Midbrain (tissue), 1 donor: Measurements from ENCODE around the gene PDGFRA.
"Not testable (repeated sequence)": the region's sequence is repeated elsewhere in the genome, so short reads cannot be mapped to it uniquely, and the experiment has no call there.

Source experiments
- DNase-seq: peaks from one replicate; lab custom pipeline; 2025; lab: John Stamatoyannopoulos, UW

The PDGFRA gene

DNA sequence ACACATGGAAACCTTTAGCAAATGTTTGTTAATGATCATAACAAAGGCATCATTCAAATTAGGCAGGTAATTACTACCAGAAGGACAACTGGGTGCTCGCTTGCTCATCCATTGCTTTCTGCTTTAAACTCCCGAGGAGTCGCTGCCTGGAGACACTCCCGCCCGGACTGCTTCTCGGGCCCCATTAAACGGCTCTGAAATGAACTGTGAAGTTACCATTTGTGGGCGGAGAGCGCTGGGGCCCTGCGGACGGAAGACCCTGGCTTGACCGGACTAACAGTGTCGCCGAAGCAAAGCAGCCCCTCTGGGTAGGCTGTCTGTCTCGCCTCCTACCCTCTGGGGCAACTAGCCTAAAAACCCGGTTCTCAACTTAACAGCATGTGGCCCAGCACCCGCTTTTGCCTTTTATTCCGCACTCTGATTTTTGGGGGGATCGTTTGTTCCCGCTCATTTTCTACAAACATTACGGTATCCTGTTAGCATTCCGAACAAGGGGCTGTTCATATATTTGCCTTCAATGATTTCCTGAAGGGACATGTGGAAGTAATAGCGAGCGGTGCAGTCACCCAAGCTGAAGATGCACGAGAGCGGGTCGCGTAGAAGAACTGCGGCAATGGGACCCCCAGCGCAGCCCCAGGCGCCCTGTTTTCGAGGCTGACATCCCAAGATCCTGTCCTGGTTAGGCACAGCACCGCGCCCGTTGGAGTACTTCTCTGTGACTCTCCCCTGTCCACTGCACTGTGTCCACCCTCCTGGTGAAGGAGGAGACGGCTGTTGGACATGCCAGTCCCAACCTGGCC lies 1.6 kb upstream of the PDGFRA start:
- no peak for DNase-seq

DNA sequence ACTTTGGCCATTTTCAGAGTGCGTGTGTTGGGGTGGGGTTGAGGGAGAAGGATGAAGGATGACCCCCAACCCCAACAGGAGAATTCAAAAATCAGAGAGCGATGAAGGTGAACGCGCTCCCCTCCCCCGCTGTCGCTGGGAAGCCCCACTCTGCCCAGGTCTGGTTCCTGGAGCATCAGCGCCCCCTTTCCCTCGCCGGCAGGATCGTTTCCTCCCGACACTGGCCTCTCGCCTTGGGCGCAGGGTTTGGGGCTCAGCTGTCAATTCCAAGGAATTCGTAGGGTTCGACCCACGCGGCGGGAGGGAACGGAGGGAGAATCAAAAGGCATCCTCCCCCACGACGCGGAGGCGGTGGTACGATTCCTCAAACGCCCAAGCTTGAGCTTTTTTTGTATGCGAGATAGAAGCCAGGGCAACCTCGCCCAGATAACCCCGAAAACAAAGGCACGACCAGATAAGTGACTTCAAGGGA lies 1.0 kb upstream of the PDGFRA start:
- peak; percentile 33 for DNase-seq

DNA sequence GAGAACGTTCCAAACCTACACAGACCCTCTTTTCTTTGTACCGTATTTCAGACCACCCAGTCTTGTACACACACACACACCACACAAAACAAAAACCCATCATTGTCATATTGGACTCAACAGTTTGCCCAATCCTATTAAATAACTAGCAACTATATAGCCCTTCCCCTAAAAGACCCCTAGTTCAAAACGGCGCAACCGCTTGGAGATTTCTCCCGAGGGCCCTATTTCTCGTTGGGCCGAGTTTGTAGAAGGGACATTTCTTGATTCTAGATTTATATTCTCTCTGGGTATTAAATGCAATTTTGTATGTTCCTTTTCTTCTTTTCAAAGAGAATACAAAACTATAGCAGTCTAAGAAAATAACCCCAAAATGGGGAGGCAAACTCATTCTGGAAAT lies 547 bp upstream of the PDGFRA start:
- no peak for DNase-seq

DNA sequence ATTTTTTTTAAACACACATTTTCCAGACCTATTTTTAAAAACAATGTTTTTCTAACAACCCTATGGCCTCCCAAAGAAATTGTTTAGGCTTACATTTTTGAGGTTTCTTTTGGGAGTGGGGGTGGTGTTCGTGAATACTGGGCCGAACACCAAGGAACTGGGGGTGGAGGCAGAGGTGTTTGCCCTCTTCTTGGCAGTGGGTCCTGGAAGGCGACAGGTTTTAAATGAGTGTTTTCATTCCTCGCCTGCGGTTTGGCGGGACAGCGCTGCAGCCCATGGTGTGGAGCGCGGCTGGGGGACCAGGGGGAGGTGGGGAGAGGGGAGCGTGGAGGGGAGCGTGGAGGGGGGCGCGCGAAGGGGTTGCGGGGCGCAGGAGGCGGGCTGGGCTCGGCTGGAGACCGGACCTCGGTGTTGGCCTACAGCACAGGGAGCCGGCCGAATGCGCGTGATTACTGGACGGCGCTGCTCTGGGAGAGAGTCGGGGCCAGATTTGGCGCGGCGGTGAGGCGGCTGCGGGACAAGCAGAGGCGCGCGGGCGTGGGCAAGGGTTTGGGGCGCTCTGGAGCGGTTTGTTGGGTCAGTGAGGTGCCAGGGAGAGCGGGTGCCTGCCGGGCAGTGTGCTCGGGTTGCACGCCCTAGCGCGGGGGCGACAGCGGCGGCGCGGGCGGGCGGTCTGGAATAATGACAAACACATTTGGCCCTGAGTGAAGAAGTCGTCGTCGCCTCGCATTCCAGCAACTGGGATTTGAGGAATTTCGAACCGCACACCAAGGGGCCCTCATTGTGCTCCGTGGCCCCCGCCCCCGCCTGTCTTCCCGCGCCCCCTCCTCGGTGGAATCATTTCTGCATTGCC lies 764 bp downstream of the PDGFRA start:
- no peak for DNase-seq

DNA sequence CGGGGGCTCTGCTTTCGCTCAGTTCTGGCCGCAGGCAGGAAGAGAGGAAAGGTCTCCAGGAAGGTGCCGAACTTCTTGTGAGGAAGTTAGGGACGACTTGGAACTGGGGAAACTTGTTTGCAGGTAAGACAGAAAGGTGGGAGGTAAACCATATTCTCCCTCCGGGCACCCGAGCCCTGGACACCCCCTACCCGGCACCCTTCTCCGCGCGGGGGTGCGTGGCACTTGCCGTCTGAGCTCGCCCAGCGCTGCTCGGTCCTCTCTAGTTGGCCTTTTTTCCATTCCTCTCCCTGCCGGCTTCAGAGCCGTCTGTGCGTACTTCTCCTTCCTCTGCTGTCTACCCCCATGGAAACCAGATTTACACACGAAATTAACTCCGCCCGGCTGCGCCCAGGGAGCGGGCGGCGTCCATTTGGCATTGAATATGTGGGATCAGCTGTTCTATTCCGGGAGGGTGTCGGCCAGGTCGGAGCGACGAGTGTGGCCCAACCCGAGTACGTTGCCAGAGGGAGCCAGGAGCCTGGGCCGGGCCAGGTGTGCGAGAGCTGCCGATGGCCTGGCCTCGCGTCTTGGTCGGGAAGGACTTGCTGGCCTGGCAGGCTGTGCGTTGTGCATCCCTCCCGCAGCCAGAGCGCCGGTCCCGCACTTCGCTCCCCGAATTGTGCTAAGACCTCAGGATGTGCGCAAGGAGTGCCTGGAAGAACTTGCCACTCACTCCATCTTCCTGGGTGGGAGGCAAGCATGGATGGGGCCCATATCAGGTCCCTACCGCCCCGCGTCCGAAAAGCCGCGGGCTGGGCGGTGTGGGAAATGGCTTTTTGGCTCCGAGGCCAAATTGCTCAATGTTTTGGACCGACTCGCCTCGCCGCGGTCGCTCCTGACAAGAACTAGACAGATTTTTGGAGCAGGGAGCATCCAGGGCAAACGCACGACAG lies 1.7 kb downstream of the PDGFRA start:
- DNase-seq, result no peak

DNA sequence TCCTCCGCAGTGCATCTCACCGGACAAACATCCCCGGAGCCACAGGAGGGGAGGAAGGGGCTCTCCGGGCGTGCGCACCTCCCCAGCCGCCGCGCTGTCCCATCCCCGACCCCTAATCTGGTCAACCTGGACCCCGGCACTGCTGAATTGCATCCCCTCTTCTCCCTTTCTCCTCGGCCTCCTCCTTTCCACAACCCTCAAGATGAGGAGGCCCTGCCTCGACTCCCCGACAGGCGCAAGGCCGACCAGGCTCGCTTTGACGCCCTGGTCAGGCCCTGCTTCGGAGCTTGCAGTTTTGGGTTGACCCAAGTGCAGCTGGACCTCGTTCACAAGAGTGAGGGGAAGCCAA lies 2.3 kb downstream of the PDGFRA start:
- no peak for DNase-seq

DNA sequence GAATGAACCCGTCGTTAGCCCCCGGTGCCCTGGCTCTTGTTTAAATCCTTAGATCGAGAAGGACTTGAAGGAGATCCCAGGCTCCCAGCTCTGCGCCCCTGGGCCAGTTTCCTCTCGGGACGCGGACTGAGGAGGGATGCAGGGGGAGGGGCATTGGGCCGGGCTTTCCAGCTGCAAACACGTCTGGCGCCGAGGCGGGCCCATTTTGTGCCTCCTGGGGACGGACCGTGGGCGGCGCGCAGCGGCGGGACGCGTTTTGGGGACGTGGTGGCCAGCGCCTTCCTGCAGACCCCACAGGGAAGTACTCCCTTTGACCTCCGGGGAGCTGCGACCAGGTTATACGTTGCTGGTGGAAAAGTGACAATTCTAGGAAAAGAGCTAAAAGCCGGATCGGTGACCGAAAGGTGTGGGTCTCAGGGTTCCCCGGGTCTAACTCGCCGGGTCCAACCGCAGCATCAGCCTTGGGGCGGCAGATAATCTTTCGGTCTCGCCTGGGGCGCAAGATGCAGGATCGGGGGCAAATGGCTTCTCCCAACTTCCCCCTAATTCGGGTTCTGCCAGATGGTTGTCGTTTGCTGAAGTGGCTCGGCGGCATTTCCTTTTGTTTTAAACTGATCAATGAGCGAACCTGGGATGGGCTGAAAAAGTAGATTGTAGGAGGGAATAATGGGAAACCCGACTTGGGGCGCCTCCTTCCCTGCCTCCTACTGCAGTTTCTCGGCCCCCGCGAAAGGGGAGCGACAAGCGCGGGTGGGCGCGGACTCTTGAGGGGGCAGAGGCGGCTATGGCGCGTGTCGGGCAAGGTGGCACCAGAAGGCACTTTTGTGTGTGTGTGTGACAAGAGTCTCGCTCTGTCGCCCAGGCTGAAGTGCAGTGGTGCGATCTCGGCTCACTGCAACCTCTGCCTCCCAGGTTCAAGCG lies 2.9 kb downstream of the PDGFRA start:
- DNase-seq, result no peak

DNA sequence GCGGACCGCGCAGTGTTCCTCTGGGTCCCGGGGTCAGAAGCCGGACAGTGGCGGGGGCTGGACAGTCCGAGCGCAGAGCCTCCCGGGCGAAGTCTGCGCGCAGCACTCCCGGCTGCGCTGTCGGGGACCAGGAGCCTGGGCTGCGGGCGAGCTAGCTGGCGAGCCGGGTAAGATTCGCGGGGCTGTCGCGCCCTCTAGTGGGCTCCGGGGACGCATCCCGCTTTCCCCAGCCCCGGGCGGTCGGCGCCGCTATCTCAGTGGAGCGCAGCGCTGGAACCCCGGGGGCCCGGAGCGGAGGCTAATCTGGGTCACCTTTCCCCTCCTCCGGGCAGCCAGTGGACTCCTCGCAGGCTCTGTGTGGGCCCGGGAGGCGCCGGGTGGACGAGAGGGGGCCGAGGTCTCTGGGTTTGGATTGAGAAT lies 4.2 kb downstream of the PDGFRA start:
- DNase-seq, result peak; percentile 84

DNA sequence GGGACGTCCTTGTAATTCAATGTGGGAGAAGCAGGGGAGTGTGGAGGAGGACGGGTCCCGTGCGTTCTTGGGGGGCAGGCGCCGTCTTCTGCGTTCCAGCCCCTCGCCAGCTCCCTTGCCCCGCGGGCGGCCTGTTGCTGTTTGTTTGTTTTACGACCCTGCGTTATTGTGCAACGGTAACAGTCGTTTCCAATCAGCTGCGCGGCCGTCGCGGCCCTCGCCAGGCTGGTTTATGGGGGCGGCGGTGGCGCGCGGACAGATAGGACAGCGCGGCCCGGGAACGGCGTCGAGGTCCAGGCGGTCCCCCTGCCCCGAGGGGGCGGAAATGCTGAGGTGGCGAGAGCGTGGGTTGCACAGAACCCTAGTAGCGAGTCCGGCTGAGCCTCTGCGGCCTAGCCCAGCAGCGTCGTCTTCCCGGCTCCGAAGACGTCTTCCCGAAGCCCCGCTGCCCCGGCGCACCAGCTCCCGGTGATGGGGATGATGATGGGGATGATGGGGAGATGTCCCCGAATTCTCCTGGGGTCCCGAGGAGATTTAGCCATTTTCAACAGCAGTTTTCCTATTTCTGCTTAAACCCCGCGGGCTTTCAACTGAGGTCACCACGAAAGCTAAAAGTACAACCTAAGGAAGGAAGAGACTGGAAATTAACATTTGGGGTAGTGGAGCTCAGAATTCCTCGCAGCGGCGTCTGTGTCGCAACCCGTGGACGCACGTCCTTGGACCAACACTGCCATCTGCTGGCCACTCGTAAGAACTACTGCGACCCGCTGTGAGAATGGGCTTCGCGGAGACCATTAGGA lies 4.8 kb downstream of the PDGFRA start:
- peak; percentile 77 for DNase-seq

DNA sequence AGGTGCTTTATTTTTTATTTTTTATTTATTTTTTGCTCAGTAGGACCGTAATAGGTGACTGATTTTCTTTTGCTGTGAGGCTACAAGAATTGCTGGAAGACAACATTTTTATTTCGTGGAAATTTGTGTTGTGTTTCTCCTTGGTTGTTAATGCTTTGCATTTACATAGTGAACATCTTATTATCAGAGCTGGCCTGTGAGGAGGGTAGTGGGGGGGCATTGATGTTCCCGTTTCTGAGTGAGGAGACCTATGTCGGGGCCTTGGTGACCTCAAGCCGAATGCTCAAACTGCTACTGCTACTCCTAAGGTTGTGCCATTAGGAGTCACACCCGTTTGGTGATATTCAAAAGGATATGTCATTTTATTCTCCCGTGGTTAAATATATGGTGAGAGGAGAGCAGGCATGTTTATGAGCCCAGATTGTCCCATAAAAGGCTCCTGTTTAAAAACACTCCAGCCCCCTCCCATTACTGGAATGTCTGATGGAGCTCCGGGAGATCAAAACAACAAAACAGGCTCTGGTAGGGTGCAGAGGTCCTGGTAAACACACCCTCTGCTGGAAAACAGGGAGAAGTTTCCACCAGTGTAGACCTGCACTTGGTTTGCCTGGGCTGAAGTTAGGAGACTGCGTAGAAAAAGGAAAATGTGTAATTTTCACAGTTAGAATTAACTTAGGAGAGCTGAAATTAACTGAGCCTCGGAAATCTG lies 5.6 kb downstream of the PDGFRA start:
- DNase-seq, result no peak

DNA sequence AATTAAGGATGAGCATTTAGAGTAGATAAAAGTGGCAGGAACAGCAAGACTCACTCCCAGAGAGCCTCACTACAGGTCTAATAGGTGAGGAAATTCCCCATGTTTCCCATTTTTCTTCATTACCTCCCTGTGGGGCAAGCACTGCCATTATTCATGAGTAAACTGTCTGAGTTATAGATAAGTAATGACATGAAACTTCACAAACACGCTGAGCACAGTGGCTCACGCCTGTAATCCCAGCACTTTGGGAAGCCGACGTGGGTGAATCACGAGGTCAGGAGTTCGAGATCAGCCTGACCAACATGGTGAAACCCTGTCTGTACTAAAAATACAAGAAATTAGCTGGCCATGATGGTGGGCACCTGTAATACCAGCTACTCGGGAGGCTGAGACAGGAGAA lies 7.2 kb downstream of the PDGFRA start:
- DNase-seq, result not testable (repeated sequence)

DNA sequence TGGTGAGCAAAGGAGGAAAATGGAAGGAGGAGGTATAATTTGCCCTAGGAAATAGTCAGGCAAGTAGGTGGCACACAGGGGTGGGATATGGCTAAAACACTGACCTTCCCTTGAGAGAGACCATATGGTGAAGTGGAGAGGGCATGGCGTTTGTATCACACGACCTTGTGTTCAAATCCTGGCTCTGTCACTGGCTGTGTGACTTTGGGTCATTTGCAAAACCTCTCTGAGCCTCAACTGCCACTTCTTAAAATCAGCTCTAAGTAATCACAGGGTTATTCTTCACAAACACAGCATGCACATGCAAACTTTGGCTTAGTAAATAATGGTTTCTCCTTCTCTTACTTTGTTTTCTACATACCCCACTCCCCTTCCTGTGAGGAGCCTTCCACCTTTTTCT lies 8.7 kb downstream of the PDGFRA start:
- DNase-seq, result no peak

DNA sequence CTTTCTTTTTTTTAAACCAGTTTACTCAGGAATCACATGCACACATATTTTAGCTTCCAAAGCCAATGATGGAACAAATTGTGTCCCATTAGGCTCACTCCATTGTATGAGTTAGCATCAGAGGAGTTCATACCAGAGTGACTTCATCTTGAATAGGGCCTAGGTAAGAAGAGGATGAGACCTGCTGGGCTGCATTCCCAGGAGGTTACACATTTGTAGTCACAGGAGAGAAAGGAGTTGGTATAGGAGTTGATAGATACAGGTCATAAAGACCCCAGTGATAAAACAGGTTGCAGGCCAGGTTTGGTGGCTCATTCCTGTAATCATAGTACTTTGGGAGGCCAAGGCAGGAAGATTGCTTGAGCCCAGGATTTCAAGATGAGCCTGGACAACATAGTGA lies 9.3 kb downstream of the PDGFRA start:
- DNase-seq, result no peak

DNA sequence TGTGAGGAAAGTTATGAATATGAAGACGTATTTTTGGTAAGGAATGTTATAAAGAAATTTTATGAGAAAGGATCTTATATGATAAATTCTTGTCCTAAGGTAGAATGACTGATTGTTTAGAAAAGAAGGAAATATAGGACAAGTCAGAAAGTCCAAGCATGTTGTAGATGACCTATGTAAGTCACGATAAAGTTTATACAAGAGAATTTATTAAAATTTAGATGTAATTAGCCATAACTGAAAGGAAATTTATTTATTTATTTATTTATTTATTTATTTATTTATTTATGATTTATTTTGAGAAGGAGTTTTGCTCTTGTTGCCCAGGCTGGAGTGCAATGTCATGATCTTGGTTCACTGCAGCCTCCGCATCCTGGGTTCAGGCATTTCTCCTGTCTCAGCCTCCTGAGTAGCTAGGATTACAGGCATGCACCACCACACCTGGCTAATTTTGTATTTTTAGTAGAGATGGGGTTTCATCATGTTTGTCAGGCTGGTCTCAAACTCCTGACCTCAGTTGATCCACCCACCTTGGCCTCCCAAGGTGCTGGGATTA lies 12.3 kb downstream of the PDGFRA start:
- not testable (repeated sequence) for DNase-seq

DNA sequence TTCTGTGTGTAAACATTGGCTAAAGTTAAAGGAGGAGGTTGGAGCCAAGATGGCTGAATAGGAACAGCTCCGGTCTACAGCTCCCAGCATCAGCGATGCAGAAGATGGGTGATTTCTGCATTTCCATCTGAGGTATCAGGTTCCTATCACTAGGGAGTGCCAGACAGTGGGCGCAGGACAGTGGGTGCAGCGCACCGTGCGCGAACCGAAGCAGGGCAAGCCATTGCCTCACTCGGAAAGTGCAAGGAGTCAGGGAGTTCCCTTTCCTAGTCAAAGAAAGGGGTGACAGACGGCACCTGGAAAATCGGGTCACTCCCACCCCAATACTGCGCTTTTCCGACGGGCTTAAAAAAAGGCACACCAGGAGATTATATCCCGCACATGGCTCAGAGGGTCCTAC lies 14.4 kb downstream of the PDGFRA start:
- not testable (repeated sequence) for DNase-seq

DNA sequence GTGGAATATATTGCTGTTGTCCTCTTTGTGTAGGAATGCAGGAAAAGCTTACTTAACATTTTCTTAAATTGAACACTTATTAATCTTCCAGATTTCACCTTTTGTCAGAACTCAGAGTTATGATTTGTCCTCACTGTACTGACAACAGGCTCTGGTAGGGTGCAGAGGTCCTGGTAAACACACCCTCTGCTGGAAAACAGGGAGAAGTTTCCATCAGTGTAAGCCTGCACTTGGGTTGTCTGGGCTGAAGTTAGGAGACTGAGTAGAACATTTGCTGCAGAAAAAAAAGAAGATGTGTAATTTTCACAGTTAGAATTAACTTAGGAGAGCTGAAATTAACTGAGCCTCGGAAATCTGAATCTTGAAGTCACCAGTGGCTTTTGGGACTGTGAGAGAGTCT lies 23.2 kb downstream of the PDGFRA start:
- not testable (repeated sequence) for DNase-seq

DNA sequence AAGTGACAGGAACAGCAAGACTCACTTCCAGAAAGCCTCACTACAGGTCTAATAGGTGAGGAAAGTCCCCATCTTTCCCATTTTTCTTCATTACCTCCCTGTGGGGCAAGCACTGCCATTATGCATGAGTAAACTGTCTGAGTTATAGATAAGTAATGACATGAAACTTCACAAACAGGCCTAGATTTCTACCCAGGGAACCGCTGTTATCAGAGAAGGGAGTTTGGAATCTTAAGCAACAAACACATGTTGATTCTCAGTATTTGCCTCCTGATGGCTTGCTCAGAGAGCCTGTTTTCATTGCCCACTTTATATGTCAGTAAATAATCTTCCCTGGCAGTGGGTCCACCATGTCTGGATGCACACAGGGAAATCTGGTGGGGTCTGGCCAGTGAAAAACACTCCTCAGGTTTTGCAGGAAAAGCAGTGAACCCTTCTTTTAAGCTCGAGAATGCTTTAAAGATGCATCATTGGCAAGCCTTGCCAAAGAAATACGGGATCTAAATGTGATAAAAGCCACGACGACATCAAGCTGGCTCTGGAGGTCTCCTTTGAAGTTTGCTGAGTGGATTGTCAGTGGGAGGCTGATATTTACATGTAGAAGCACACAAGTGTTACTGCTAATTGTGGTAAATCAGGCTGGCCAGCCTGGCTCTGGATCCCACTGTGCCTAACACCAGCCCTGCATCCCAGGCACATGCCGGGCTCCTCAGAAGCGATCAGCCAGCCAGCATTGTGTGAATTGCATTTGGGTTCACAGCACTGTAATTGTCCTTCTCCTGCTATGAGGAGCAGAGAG lies 25.2 kb downstream of the PDGFRA start:
- no peak for DNase-seq

DNA sequence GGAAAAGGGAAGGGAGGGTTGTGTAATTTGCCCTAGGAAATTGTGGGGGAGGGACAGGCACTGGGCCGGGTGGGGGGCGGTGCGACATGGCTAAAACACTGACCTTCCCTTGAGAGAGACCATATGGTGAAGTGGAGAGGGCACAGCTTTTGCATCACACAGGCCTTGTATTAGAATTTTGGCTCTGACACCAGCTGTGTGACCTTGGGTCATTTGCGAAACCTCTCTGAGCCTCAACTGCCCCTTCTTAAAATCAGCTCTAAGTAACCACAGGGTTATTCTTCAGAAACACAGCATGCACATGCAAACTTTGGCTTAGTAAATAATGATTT lies 25.8 kb downstream of the PDGFRA start:
- no peak for DNase-seq
